ENCODE results near the gene ATM. TPM values are rescaled to one million over a fixed set of nuclear protein-coding genes. Genes with fewer than 3 reads are reported as not detected.
A peak's percentile ranks its signal among the peaks of the same experiment; 100 is the strongest.

The ATM gene
- total RNA-seq, 1 donor from 2014 or later = 39.8 TPM

- no peak for FAIRE-seq
- peak; percentile 75 for DNase-seq (ENCODE audit: low read depth)
- TF ChIP-seq, protein P1, sequence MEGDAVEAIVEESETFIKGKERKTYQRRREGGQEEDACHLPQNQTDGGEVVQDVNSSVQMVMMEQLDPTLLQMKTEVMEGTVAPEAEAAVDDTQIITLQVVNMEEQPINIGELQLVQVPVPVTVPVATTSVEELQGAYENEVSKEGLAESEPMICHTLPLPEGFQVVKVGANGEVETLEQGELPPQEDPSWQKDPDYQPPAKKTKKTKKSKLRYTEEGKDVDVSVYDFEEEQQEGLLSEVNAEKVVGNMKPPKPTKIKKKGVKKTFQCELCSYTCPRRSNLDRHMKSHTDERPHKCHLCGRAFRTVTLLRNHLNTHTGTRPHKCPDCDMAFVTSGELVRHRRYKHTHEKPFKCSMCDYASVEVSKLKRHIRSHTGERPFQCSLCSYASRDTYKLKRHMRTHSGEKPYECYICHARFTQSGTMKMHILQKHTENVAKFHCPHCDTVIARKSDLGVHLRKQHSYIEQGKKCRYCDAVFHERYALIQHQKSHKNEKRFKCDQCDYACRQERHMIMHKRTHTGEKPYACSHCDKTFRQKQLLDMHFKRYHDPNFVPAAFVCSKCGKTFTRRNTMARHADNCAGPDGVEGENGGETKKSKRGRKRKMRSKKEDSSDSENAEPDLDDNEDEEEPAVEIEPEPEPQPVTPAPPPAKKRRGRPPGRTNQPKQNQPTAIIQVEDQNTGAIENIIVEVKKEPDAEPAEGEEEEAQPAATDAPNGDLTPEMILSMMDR (IDR thresholded peaks at IDR 0.05; ENCODE audit: insufficient read depth, low read length, severe bottlenecking) = no peak
- no peaks in the 10 kb centered on the region for H3K27me3 ChIP-seq (ENCODE audit: control insufficient read depth, insufficient read depth, low read length)
- H3K4me3 ChIP-seq (ENCODE audit: low read depth, low read length) = no peak overlapping the region
- no peaks in the 10 kb centered on the region for H3K36me3 ChIP-seq (ENCODE audit: control insufficient read depth, insufficient read depth, low read length)
Measured at GRCh38 chr11:108198833-108199232, 24.0 kb upstream of the ATM start.

DNA sequence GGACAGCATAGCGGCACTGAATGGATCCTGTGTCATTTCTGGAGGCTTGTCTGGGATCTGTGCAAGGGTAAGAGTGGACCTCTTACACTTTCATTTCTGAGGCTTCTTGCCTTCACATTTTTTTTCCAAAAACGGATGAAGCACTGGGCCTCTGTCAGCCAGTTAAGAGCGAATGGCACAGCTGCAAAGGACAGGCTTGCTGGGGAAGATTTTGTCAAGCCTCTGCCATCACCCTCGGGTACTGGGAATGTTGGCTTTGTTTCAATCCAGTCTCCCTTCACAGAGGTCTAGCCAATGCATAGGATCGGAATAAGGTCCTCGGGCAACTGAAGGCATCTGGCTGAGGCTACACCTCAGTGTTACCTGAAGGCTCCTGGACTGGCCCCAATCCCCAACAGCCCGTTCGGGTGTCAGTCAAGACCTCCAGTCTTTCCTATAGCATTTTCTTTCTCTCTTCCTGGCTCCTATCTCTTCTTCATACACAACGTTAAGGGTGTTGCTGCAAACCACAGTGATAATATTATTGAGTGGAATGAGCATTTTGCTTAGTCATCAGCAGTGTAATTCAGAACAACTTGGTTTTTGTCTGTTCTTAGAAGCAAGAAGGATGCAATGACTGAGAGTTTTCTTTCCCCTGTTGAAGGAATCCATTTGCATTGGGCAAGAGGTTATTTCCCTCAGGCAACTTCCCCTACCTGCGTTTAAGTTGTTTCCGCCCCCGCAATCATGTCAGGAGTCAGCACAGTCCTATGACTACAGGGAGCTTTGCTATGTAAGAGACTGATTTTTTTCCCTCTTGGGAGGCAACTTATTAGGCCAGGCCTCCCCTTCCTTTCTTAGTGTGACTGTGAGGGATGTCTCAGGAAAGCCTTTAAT is 23.2 kb upstream of the ATM start:
- H3K36me3 ChIP-seq (ENCODE audit: control insufficient read depth, insufficient read depth, low read length) = no peaks in the 10 kb centered on the region
- H3K27me3 ChIP-seq (ENCODE audit: control insufficient read depth, insufficient read depth, low read length) = no peaks in the 10 kb centered on the region
- no peak overlapping the region for H3K4me3 ChIP-seq (ENCODE audit: low read depth, low read length)
- FAIRE-seq (no peak), DNase-seq (ENCODE audit: low read depth) (peak; percentile 97)
- TF ChIP-seq, protein P1 (IDR thresholded peaks at IDR 0.05; ENCODE audit: insufficient read depth, low read length, severe bottlenecking) = no peak

GRCh38 chr11:108203075-108203474 is 19.8 kb upstream of the ATM start:
- H3K27me3 ChIP-seq (ENCODE audit: control insufficient read depth, insufficient read depth, low read length) = no peaks in the 10 kb centered on the region
- H3K36me3 ChIP-seq (ENCODE audit: control insufficient read depth, insufficient read depth, low read length) = peaks cover 10% of the 10 kb centered on the region
- H3K4me3 ChIP-seq (ENCODE audit: low read depth, low read length) = no peak overlapping the region
- DNase-seq (ENCODE audit: low read depth) = no peak
- TF ChIP-seq, protein P1 (IDR thresholded peaks at IDR 0.05; ENCODE audit: insufficient read depth, low read length, severe bottlenecking) = no peak
- no peak for FAIRE-seq

DNA sequence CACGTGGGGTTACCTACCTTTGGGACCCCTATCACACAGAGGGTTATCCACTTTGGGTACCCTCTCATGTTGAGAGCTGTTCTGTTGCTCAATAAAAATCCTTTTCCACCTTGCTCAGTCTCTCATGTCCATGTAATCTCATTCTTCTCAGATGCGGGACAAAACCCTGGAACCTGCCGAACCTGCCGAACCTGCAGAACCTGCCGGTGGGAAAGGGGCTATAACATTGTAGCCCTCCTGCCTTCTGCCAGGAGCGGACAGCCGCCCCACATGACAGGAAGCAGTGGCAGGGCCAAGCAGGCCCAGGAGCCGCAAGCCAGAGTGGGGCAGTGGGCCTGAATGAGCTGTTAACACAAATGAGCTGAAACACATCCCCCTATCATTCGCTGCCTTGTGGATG is 18.5 kb upstream of the ATM start:
- H3K27me3 ChIP-seq (ENCODE audit: control insufficient read depth, insufficient read depth, low read length) = no peaks in the 10 kb centered on the region
- H3K36me3 ChIP-seq (ENCODE audit: control insufficient read depth, insufficient read depth, low read length) = peaks cover 12% of the 10 kb centered on the region
- H3K4me3 ChIP-seq (ENCODE audit: low read depth, low read length) = no peak overlapping the region
- no peak for DNase-seq (ENCODE audit: low read depth)
- TF ChIP-seq, protein P1 (IDR thresholded peaks at IDR 0.05; ENCODE audit: insufficient read depth, low read length, severe bottlenecking) = no peak
- no peak for FAIRE-seq

- Histone ChIP-seq H3K36me3 (ENCODE audit: control insufficient read depth, insufficient read depth, low read length) (peaks cover 12% of the 10 kb centered on the region), H3K4me3 (ENCODE audit: low read depth, low read length) (no peak overlapping the region), H3K27me3 (ENCODE audit: control insufficient read depth, insufficient read depth, low read length) (no peaks in the 10 kb centered on the region)
- no peak for DNase-seq (ENCODE audit: low read depth)
- FAIRE-seq = no peak
- TF ChIP-seq, protein P1 (IDR thresholded peaks at IDR 0.05; ENCODE audit: insufficient read depth, low read length, severe bottlenecking) = no peak
Measured at GRCh38 chr11:108204929-108205499, 17.9 kb upstream of the ATM start.
